ENCODE measurements around the gene BAAT. TPM values are rescaled to one million over a fixed set of nuclear protein-coding genes. Genes with fewer than 3 reads are reported as not detected.

BAAT gene
- total and polyA plus RNA-seq, 9 of the 15 experiments (the other 6 are each of a cell fraction or from before 2014, with no cell fraction given): 0.17 to 0.76 (median 0.32) TPM

Small RNA genes within 50 kb of the gene (small RNA-seq; reads per million reads assigned to genes)
- not detected for gene RF00322

Other genes with a start within 250 kb of the BAAT start
- 17.5 and 21.8 TPM in 2 replicates for gene MRPL50, start 13.6 kb upstream of the BAAT start, total RNA-seq (2014; rRNA removed)
- gene MRPL50, start 13.6 kb upstream of the BAAT start, total RNA-seq (2014; rRNA removed; fragmentation: Illumina TruSeq; extraction: Trizol): 37.5 and 42.5 TPM in 2 replicates
- gene MRPL50, start 13.6 kb upstream of the BAAT start, total RNA-seq (2015; rRNA removed; fragmentation: Illumina TruSeq; extraction: Trizol): 34.0 and 37.4 TPM in 2 replicates
- 19.7 and 21.9 TPM in 2 replicates for gene MRPL50, start 13.6 kb upstream of the BAAT start, total RNA-seq (2021)
- 34.4 and 46.7 TPM in 2 replicates for gene MRPL50, start 13.6 kb upstream of the BAAT start, polyA plus RNA-seq (2011; rRNA removed)
- 31.9 and 36.9 TPM in 2 replicates for gene MRPL50, start 13.6 kb upstream of the BAAT start, polyA plus RNA-seq (2014; fragmentation: Illumina TruSeq; extraction: Trizol)
- gene MRPL50, start 13.6 kb upstream of the BAAT start, polyA plus RNA-seq (2014; fragmentation: Nextera tagmentation; extraction: Ambion mirVana): 100 to 1,000 TPM in 1 of 2 experiments, 10 to 100 TPM in 1; 80.1 to 107 TPM
- gene MRPL50, start 13.6 kb upstream of the BAAT start, polyA plus RNA-seq (2014; rRNA removed): 20.4 and 26.8 TPM in 2 replicates
- gene ZNF189, start 13.8 kb upstream of the BAAT start, total RNA-seq (2014; rRNA removed): 6.1 and 6.3 TPM in 2 replicates
- gene ZNF189, start 13.8 kb upstream of the BAAT start, total RNA-seq (2014; rRNA removed; fragmentation: Illumina TruSeq; extraction: Trizol): 12.8 and 13.7 TPM in 2 replicates
- 15.3 and 15.6 TPM in 2 replicates for gene ZNF189, start 13.8 kb upstream of the BAAT start, total RNA-seq (2015; rRNA removed; fragmentation: Illumina TruSeq; extraction: Trizol)
- gene ZNF189, start 13.8 kb upstream of the BAAT start, total RNA-seq (2021): 7.4 and 8.5 TPM in 2 replicates
- 4.7 and 6.0 TPM in 2 replicates for gene ZNF189, start 13.8 kb upstream of the BAAT start, polyA plus RNA-seq (2011; rRNA removed)
- 9.0 and 10.7 TPM in 2 replicates for gene ZNF189, start 13.8 kb upstream of the BAAT start, polyA plus RNA-seq (2014; fragmentation: Illumina TruSeq; extraction: Trizol)
- gene ZNF189, start 13.8 kb upstream of the BAAT start, polyA plus RNA-seq (2014; fragmentation: Nextera tagmentation; extraction: Ambion mirVana): 1 to 10 TPM; 2.4 to 3.5 TPM
- 6.4 TPM in 2 replicates for gene ZNF189, start 13.8 kb upstream of the BAAT start, polyA plus RNA-seq (2014; rRNA removed)
- not detected in 2 replicates for gene ALDOB, start 50.8 kb upstream of the BAAT start, total RNA-seq (2014; rRNA removed)
- gene ALDOB, start 50.8 kb upstream of the BAAT start, total RNA-seq (2014; rRNA removed; fragmentation: Illumina TruSeq; extraction: Trizol): not detected in 2 replicates
- not detected in 2 replicates for gene ALDOB, start 50.8 kb upstream of the BAAT start, total RNA-seq (2015; rRNA removed; fragmentation: Illumina TruSeq; extraction: Trizol)
- gene ALDOB, start 50.8 kb upstream of the BAAT start, total RNA-seq (2021): 0.78 and 0.80 TPM in 2 replicates
- not detected in 2 replicates for gene ALDOB, start 50.8 kb upstream of the BAAT start, polyA plus RNA-seq (2011; rRNA removed)
- not detected in 2 replicates for gene ALDOB, start 50.8 kb upstream of the BAAT start, polyA plus RNA-seq (2014; fragmentation: Illumina TruSeq; extraction: Trizol)
- not detected for gene ALDOB, start 50.8 kb upstream of the BAAT start, polyA plus RNA-seq (2014; fragmentation: Nextera tagmentation; extraction: Ambion mirVana)
- gene ALDOB, start 50.8 kb upstream of the BAAT start, polyA plus RNA-seq (2014; rRNA removed): not detected in 2 replicates
- 12.7 and 13.9 TPM in 2 replicates for gene RNF20, start 148.8 kb upstream of the BAAT start, total RNA-seq (2014; rRNA removed)
- 22.9 and 30.4 TPM in 2 replicates for gene RNF20, start 148.8 kb upstream of the BAAT start, total RNA-seq (2014; rRNA removed; fragmentation: Illumina TruSeq; extraction: Trizol)
- gene RNF20, start 148.8 kb upstream of the BAAT start, total RNA-seq (2015; rRNA removed; fragmentation: Illumina TruSeq; extraction: Trizol): 24.3 and 25.0 TPM in 2 replicates
- 21.2 and 23.3 TPM in 2 replicates for gene RNF20, start 148.8 kb upstream of the BAAT start, total RNA-seq (2021)
- 14.2 and 22.5 TPM in 2 replicates for gene RNF20, start 148.8 kb upstream of the BAAT start, polyA plus RNA-seq (2011; rRNA removed)
- 19.4 and 22.1 TPM in 2 replicates for gene RNF20, start 148.8 kb upstream of the BAAT start, polyA plus RNA-seq (2014; fragmentation: Illumina TruSeq; extraction: Trizol)
- 10 to 100 TPM in 1 of 2 experiments, 1 to 10 TPM in 1; 5.5 to 11.2 TPM for gene RNF20, start 148.8 kb upstream of the BAAT start, polyA plus RNA-seq (2014; fragmentation: Nextera tagmentation; extraction: Ambion mirVana)
- gene RNF20, start 148.8 kb upstream of the BAAT start, polyA plus RNA-seq (2014; rRNA removed): 15.0 and 18.0 TPM in 2 replicates
- not detected in 2 replicates for gene PPP3R2, start 210.0 kb upstream of the BAAT start, total RNA-seq (2014; rRNA removed)
- not detected in 2 replicates for gene PPP3R2, start 210.0 kb upstream of the BAAT start, total RNA-seq (2014; rRNA removed; fragmentation: Illumina TruSeq; extraction: Trizol)
- gene PPP3R2, start 210.0 kb upstream of the BAAT start, total RNA-seq (2015; rRNA removed; fragmentation: Illumina TruSeq; extraction: Trizol): not detected in 2 replicates
- gene PPP3R2, start 210.0 kb upstream of the BAAT start, total RNA-seq (2021): not detected in 2 replicates
- gene PPP3R2, start 210.0 kb upstream of the BAAT start, polyA plus RNA-seq (2011; rRNA removed): not detected in 2 replicates
- not detected in 2 replicates for gene PPP3R2, start 210.0 kb upstream of the BAAT start, polyA plus RNA-seq (2014; fragmentation: Illumina TruSeq; extraction: Trizol)
- gene PPP3R2, start 210.0 kb upstream of the BAAT start, polyA plus RNA-seq (2014; fragmentation: Nextera tagmentation; extraction: Ambion mirVana): not detected
- gene PPP3R2, start 210.0 kb upstream of the BAAT start, polyA plus RNA-seq (2014; rRNA removed): not detected in 2 replicates

Data from K562 (cell line).